ENCODE results near the gene CCDC6. TPM values are rescaled to one million over a fixed set of nuclear protein-coding genes. Genes with fewer than 3 reads are reported as not detected.

CCDC6 gene
- total and polyA plus RNA-seq, 2 of the 8 experiments (the other 6 are each of a cell fraction or from before 2014, with no cell fraction given): 42.2 to 74.4 TPM

GRCh38 chr10:59876695-59877094, 29.7 kb downstream of the CCDC6 start:
- peaks cover 49 to 100% of the 10 kb centered on the region in 2 experiments for H3K79me2 ChIP-seq (ENCODE audit: control insufficient read depth in 1 of 2, insufficient read depth in 2 of 2, low read length in 2 of 2)
- H3K36me3 ChIP-seq (ENCODE audit: control insufficient read depth in 2 of 4, insufficient read depth in 4 of 4, low read length in 3 of 4): no peaks in the 10 kb centered on the region; a peak in 1 of 8 replicates
- DNase-seq (ENCODE audit: low read depth in 1 of 2, low spot score in 2 of 2): no peak
- H3K23me2 ChIP-seq (ENCODE audit: low read depth, low read length): no peaks in the 10 kb centered on the region; the same call in 1 of the 2 replicates
- no peak overlapping the region for H4K5ac ChIP-seq (ENCODE audit: insufficient read length, low read depth, low read length)
- POLR2A ChIA-PET (ENCODE audit: partially characterized antibody): interaction anchor here (0.7 to 1.5 kb wide), 4 partner anchors 12 to 68 kb away, joined by 3 read pairs; no protein-coding TSS in a partner anchor
- H3K56ac ChIP-seq (replicated peaks; ENCODE audit: insufficient read length, low read depth, low read length): no peak overlapping the region
- H3K9me3 ChIP-seq (ENCODE audit: insufficient read depth in 2 of 2, low read depth in 1 of 2, low read length in 1 of 2): no peaks in the 10 kb centered on the region
- H3K4me1 ChIP-seq (replicated peaks in 1 of 4; ENCODE audit: control insufficient read depth in 3 of 4, insufficient read depth in 4 of 4, low read length in 3 of 4): peaks cover 2 to 30% (median 13%) of the 10 kb centered on the region in 4 experiments; a peak in 4 of 7 replicates
- H2BK120ac ChIP-seq (replicated peaks; ENCODE audit: low read depth, low read length): no peak overlapping the region
- H2AK5ac ChIP-seq (ENCODE audit: low read depth, low read length): no peak overlapping the region
- H4K8ac ChIP-seq (ENCODE audit: extremely low read depth, insufficient read depth, low read length): no peak overlapping the region
- H2BK5ac ChIP-seq (ENCODE audit: low read depth, low read length): no peak overlapping the region
- H3K4me3 ChIP-seq (ENCODE audit: extremely low read depth in 1 of 4, insufficient read depth in 2 of 4, low read depth in 3 of 4, low read length in 4 of 4): no peak overlapping the region
- H3K27me3 ChIP-seq (replicated peaks in 1 of 4; ENCODE audit: control insufficient read depth in 3 of 4, extremely low read depth in 1 of 4, insufficient read depth in 3 of 4, low read length in 3 of 4): no peaks in the 10 kb centered on the region
- no peak overlapping the region for H2BK15ac ChIP-seq (ENCODE audit: low read length)
- no peak overlapping the region for H2BK20ac ChIP-seq (ENCODE audit: low read length)
- H3K14ac ChIP-seq (ENCODE audit: insufficient read length): no peak overlapping the region
- H2AFZ ChIP-seq (ENCODE audit: low read length): no peak overlapping the region
- no peak for FAIRE-seq
- WGBS, 2 experiments (ENCODE audit: extremely low coverage in 1 of 2, insufficient coverage in 1 of 2, insufficient read length in 1 of 2, insufficient replicate concordance in 2 of 2, low coverage in 1 of 2, low lambda C conversion rate in 2 of 2, missing lambda C conversion rate in 1 of 2): 87% methylated on average over 2 of the region's 2 CpGs; no CpG with 5 or more reads in 1 of the 2 experiments
- H4K20me1 ChIP-seq (replicated peaks in 1 of 2; ENCODE audit: control insufficient read depth in 1 of 2, insufficient read depth in 2 of 2, low read length in 2 of 2): peaks cover 4 to 9% of the 10 kb centered on the region in 2 experiments
- H3K79me1 ChIP-seq (ENCODE audit: low read depth, low read length): peaks cover 7% of the 10 kb centered on the region; the same call in 1 of the 2 replicates
- H2BK12ac ChIP-seq (ENCODE audit: low read depth, low read length): no peak overlapping the region
- no peak overlapping the region for H3K9ac ChIP-seq (replicated peaks in 1 of 4; ENCODE audit: extremely low read depth in 1 of 4, low read depth in 3 of 4, low read length in 3 of 4)
- H4K91ac ChIP-seq (replicated peaks; ENCODE audit: insufficient read length, low read length): no peak overlapping the region
- H3K23ac ChIP-seq (ENCODE audit: insufficient read length): no peak overlapping the region
- H3K18ac ChIP-seq (ENCODE audit: extremely low read depth, low read length): no peak overlapping the region
- H3K4me2 ChIP-seq (ENCODE audit: insufficient read depth in 1 of 2, low read depth in 2 of 2, low read length in 2 of 2): no peak overlapping the region
- no peak overlapping the region for H3K27ac ChIP-seq (ENCODE audit: low read depth, low read length)
- CTCF ChIA-PET (ENCODE audit: partially characterized antibody): interaction anchor here (0.6 to 6.0 kb wide), 3 partner anchors 11 to 105 kb away, joined by 3 to 32 read pairs (median 3); no protein-coding TSS in a partner anchor
- no peak overlapping the region for H3K4ac ChIP-seq (replicated peaks; ENCODE audit: insufficient read length, low read depth, low read length)
- no peak for TF ChIP-seq KDM1A (IDR thresholded peaks at IDR 0.05; ENCODE audit: borderline replicate concordance, low read length)
- TF ChIP-seq USF2 (IDR thresholded peaks at IDR 0.05; ENCODE audit: low read length): no peak
- no peak for TF ChIP-seq YY1 (IDR thresholded peaks at IDR 0.05; ENCODE audit: low read depth, low read length)
- TF ChIP-seq SAP30 (IDR thresholded peaks at IDR 0.05; ENCODE audit: insufficient read depth, insufficient replicate concordance, low read length): no peak
- TF ChIP-seq E2F6 (IDR thresholded peaks at IDR 0.05): no peak
- no peak for TF ChIP-seq RXRA (IDR thresholded peaks at IDR 0.05; ENCODE audit: insufficient read depth, low read depth, low read length)
- TF ChIP-seq POLR2AphosphoS5 (IDR thresholded peaks at IDR 0.05; ENCODE audit: low read depth, low read length): no peak
- TF ChIP-seq BACH1 (IDR thresholded peaks at IDR 0.05; ENCODE audit: low read length): no peak
- TF ChIP-seq ASH2L (IDR thresholded peaks at IDR 0.05; ENCODE audit: low read length): no peak
- TF ChIP-seq SUZ12 (IDR thresholded peaks at IDR 0.05; ENCODE audit: low read length): no peak
- TF ChIP-seq CBX8 (IDR thresholded peaks at IDR 0.05; ENCODE audit: borderline replicate concordance, low read depth, low read length): no peak
- no peak for TF ChIP-seq SIN3A (conservative IDR thresholded peaks at IDR 0.05 in 1 of 2, IDR thresholded peaks at IDR 0.05 in 1 of 2; ENCODE audit: low read depth in 1 of 2, low read length in 2 of 2)

All from H1 (cell line).